ENCODE data around the gene RASGEF1B.
"Not testable (repeated sequence)": the region's sequence is repeated elsewhere in the genome, so short reads cannot be mapped to it uniquely, and the experiment has no call there.

RASGEF1B gene

GRCh38 chr4:81429031-81429430 lies 42.7 kb downstream of the RASGEF1B start:
- DNase-seq, result no peak

- DNase-seq, result no peak
These were observed 43.7 kb downstream of the RASGEF1B start for GRCh38 chr4:81428002-81428401.

GRCh38 chr4:81427344-81427821 lies 44.3 kb downstream of the RASGEF1B start:
- DNase-seq, result no peak

- no peak for DNase-seq
These were observed 44.9 kb downstream of the RASGEF1B start for GRCh38 chr4:81426770-81427289.

- DNase-seq, result no peak
These were observed 46.6 kb downstream of the RASGEF1B start for GRCh38 chr4:81424816-81425755.

GRCh38 chr4:81424336-81424735 lies 47.4 kb downstream of the RASGEF1B start:
- no peak for DNase-seq

- no peak for DNase-seq
These were observed 49.1 kb downstream of the RASGEF1B start for GRCh38 chr4:81422595-81422994.

GRCh38 chr4:81421346-81422218 lies 50.1 kb downstream of the RASGEF1B start:
- no peak for DNase-seq

- DNase-seq, result no peak
These were observed 53.1 kb downstream of the RASGEF1B start for GRCh38 chr4:81418572-81418971.

- DNase-seq, result peak; percentile 56
These were observed 58.7 kb downstream of the RASGEF1B start for GRCh38 chr4:81412946-81413495.

- DNase-seq, result no peak
These were observed 61.0 kb downstream of the RASGEF1B start for GRCh38 chr4:81410680-81411079.

GRCh38 chr4:81409836-81410235 lies 61.9 kb downstream of the RASGEF1B start:
- DNase-seq, result no peak

GRCh38 chr4:81408341-81408740 lies 63.4 kb downstream of the RASGEF1B start:
- DNase-seq, result no peak

- DNase-seq, result no peak
These were observed 64.0 kb downstream of the RASGEF1B start for GRCh38 chr4:81407726-81408125.

- DNase-seq, result not testable (repeated sequence)
These were observed 65.2 kb downstream of the RASGEF1B start for GRCh38 chr4:81406481-81406880.

- peak; percentile 74 for DNase-seq
These were observed 65.8 kb downstream of the RASGEF1B start for GRCh38 chr4:81405900-81406401.

- no peak for DNase-seq
These were observed 67.0 kb downstream of the RASGEF1B start for GRCh38 chr4:81404741-81405140.

GRCh38 chr4:81404294-81404693 lies 67.4 kb downstream of the RASGEF1B start:
- DNase-seq, result no peak

GRCh38 chr4:81399306-81400086 lies 72.2 kb downstream of the RASGEF1B start:
- no peak for DNase-seq

GRCh38 chr4:81398379-81398778 lies 73.3 kb downstream of the RASGEF1B start:
- no peak for DNase-seq

GRCh38 chr4:81397635-81398034 lies 74.1 kb downstream of the RASGEF1B start:
- DNase-seq, result no peak

GRCh38 chr4:81395239-81395638 lies 76.5 kb downstream of the RASGEF1B start:
- DNase-seq, result no peak

Measured in NCI-H2171 treated with DMSO at 0.1 percent for 48 hours (cell line).